ENCODE measurements around the gene MRM2.

The MRM2 gene

GRCh38 chr7:2203766-2204300 is 38.2 kb downstream of the MRM2 start:
- no peak for DNase-seq (ENCODE audit: low read depth in 3 of 3)

- no peak for DNase-seq (ENCODE audit: low read depth in 3 of 3)
Measured at GRCh38 chr7:2202901-2203765, 38.9 kb downstream of the MRM2 start.

GRCh38 chr7:2202361-2202761 is 39.6 kb downstream of the MRM2 start:
- DNase-seq (ENCODE audit: low read depth in 3 of 3) = no peak

GRCh38 chr7:2201686-2202360 is 40.2 kb downstream of the MRM2 start:
- no peak for DNase-seq (ENCODE audit: low read depth in 3 of 3)

- no peak for DNase-seq (ENCODE audit: low read depth in 3 of 3)
Measured at GRCh38 chr7:2201128-2201527, 40.9 kb downstream of the MRM2 start.

- DNase-seq (ENCODE audit: low read depth in 3 of 3) = no peak
Measured at GRCh38 chr7:2200584-2200980, 41.4 kb downstream of the MRM2 start.

GRCh38 chr7:2199956-2200583 is 41.9 kb downstream of the MRM2 start:
- no peak for DNase-seq (ENCODE audit: low read depth in 3 of 3)

GRCh38 chr7:2199528-2199927 is 42.5 kb downstream of the MRM2 start:
- DNase-seq (ENCODE audit: low read depth in 3 of 3) = no peak

- DNase-seq (ENCODE audit: low read depth in 3 of 3) = no peak
Measured at GRCh38 chr7:2198760-2199159, 43.2 kb downstream of the MRM2 start.

GRCh38 chr7:2198206-2198605 is 43.8 kb downstream of the MRM2 start:
- no peak for DNase-seq (ENCODE audit: low read depth in 3 of 3)

GRCh38 chr7:2197436-2198155 is 44.4 kb downstream of the MRM2 start:
- DNase-seq (ENCODE audit: low read depth in 3 of 3) = no peak

- no peak for DNase-seq (ENCODE audit: low read depth in 3 of 3)
Measured at GRCh38 chr7:2196381-2197378, 45.3 kb downstream of the MRM2 start.

GRCh38 chr7:2195400-2196246 is 46.4 kb downstream of the MRM2 start:
- DNase-seq (ENCODE audit: low read depth in 3 of 3) = no peak

- no peak for DNase-seq (ENCODE audit: low read depth in 3 of 3)
Measured at GRCh38 chr7:2193575-2194305, 48.3 kb downstream of the MRM2 start.

GRCh38 chr7:2192831-2193534 is 49.0 kb downstream of the MRM2 start:
- DNase-seq (ENCODE audit: low read depth in 3 of 3) = no peak

- DNase-seq (ENCODE audit: low read depth in 3 of 3) = no peak
Measured at GRCh38 chr7:2191016-2191415, 51.0 kb downstream of the MRM2 start.

GRCh38 chr7:2190531-2190930 is 51.5 kb downstream of the MRM2 start:
- DNase-seq (ENCODE audit: low read depth in 3 of 3) = no peak

GRCh38 chr7:2186166-2186565 is 55.8 kb downstream of the MRM2 start:
- DNase-seq (ENCODE audit: low read depth in 3 of 3) = no peak
